ENCODE data around the gene FCN2.

DNA sequence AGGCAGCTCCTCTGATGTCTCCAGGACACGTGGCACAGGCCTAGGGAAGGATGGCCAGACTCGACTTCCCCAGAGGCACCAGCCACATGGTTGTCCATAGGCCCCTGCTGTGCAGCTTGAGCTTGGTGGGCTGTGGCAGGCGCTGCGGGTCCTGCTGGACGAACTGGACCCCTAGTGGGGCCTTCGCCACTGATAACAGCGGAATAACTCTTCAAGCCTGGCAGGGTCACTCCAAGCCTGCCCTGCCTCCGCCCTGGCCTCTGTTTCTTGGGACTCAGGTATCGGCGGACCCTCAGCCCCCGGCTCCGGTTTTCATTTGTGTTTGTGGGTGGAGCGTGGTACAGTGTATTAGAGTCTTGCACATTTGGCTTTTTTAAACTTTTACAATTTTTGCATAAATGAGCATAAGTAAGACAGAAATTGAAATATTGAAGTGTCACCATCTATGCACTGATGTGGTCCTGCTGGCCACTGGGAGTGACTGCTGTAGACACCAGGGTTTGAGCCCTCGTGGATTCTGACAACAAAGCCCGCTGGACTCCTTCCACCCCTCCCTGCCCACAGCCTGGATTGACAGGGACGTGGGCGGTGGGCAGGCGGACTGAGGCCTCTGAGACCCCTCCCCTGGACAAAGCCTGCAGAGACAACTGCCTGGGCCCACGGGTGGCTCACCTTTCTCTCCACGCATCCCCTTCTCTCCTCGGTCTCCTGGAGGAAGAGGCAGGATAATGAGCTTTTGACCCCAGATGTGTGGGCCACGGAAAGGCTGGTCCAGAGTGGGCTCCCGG is 33.3 kb downstream of the FCN2 start:
- TF ChIP-seq, protein P1, sequence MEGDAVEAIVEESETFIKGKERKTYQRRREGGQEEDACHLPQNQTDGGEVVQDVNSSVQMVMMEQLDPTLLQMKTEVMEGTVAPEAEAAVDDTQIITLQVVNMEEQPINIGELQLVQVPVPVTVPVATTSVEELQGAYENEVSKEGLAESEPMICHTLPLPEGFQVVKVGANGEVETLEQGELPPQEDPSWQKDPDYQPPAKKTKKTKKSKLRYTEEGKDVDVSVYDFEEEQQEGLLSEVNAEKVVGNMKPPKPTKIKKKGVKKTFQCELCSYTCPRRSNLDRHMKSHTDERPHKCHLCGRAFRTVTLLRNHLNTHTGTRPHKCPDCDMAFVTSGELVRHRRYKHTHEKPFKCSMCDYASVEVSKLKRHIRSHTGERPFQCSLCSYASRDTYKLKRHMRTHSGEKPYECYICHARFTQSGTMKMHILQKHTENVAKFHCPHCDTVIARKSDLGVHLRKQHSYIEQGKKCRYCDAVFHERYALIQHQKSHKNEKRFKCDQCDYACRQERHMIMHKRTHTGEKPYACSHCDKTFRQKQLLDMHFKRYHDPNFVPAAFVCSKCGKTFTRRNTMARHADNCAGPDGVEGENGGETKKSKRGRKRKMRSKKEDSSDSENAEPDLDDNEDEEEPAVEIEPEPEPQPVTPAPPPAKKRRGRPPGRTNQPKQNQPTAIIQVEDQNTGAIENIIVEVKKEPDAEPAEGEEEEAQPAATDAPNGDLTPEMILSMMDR (IDR thresholded peaks at IDR 0.05; ENCODE audit: low read length), result no peak
- no peak for TF ChIP-seq EZH2 (IDR thresholded peaks at IDR 0.05; ENCODE audit: borderline replicate concordance, low read length)
